OCI-LY7 (cell line): ENCODE data around the gene RNASE3. TPM values are rescaled to one million over a fixed set of nuclear protein-coding genes. Genes with fewer than 3 reads are reported as not detected.

Experiments used
- BruUV-seq: library from RNA; stranded (reverse); fragments of 400-500 nt; replicated peaks from 2 replicates; lab custom pipeline; 2021; lab: Mats Ljungman, UMichigan
- CTCF ChIA-PET: fragments of 300-600 bp; sonication (Branson Sonifier 250); formaldehyde crosslinking; loops from one replicate; lab custom pipeline; 2022; ENCODE audit warnings: antibody characterized with exemption; ENCODE audit not compliant: unreplicated experiment; lab: Charles Lee
- POLR2A ChIA-PET: fragments of 300-600 bp; sonication (Branson Sonifier 250); formaldehyde crosslinking; loops from one replicate; lab custom pipeline; 2022; ENCODE audit warnings: antibody characterized with exemption; lab: Charles Lee
- DNase-seq: peaks from one replicate; pipeline ENCODE4 v3.0.0-alpha.2; 2015; ENCODE audit warnings: low spot score
- H2AFZ ChIP-seq: fragments of 200-600 bp; sonication (generic), shearing (Covaris generic); 2 replicates; pipeline ENCODE4 v1.6.1; 2014; ENCODE audit warnings: mild to moderate bottlenecking, antibody characterized with exemption, low read length, moderate library complexity
- H3K27ac ChIP-seq: fragments of 200-600 bp; sonication (generic); 2 replicates; pipeline ENCODE4 v1.5.1; 2014; ENCODE audit warnings: mixed run types, low read depth, mild to moderate bottlenecking, moderate library complexity, low read length, inconsistent platforms; ENCODE audit not compliant: poor library complexity, severe bottlenecking
- H3K36me3 ChIP-seq: fragments of 200-600 bp; sonication (generic); 2 replicates; pipeline ENCODE4 v1.6.1; 2014; ENCODE audit warnings: mild to moderate bottlenecking, antibody characterized with exemption, low read length, moderate library complexity, mixed read lengths; ENCODE audit not compliant: insufficient read depth
- H3K4me1 ChIP-seq: fragments of 200-600 bp; sonication (generic); 2 replicates; pipeline ENCODE4 v1.5.1; 2014; ENCODE audit warnings: mild to moderate bottlenecking, low read length; ENCODE audit not compliant: insufficient read depth, poor library complexity, severe bottlenecking
- H3K4me2 ChIP-seq: fragments of 200-600 bp; sonication (generic); 2 replicates; pipeline ENCODE4 v1.6.1; 2014; ENCODE audit warnings: mild to moderate bottlenecking, low read length
- H3K4me3 ChIP-seq: fragments of 200-600 bp; sonication (generic); 2 replicates; pipeline ENCODE4 v1.5.1; 2014; ENCODE audit warnings: mild to moderate bottlenecking, low read depth, low read length; ENCODE audit not compliant: poor library complexity, severe bottlenecking
- H3K79me2 ChIP-seq: fragments of 200-600 bp; sonication (generic); 2 replicates; pipeline ENCODE4 v1.6.1; 2016; ENCODE audit warnings: low read depth, mild to moderate bottlenecking, low read length, moderate library complexity, mixed read lengths; ENCODE audit not compliant: insufficient read depth
- H3K9me2 ChIP-seq: fragments of 200-600 bp; sonication (generic); 2 replicates; pipeline ENCODE4 v1.6.1; 2016; ENCODE audit warnings: mild to moderate bottlenecking, low read length, mixed read lengths; ENCODE audit not compliant: insufficient read depth
- H3K9me3 ChIP-seq: fragments of 200-600 bp; sonication (generic); 2 replicates; pipeline ENCODE4 v1.6.1; 2014; ENCODE audit warnings: mild to moderate bottlenecking, mixed run types, low read length, mixed read lengths
- H4K20me1 ChIP-seq: fragments of 200-600 bp; sonication (generic); 2 replicates; pipeline ENCODE4 v1.6.1; 2014; ENCODE audit warnings: mild to moderate bottlenecking, antibody characterized with exemption, low read length, moderate library complexity, mixed read lengths; ENCODE audit not compliant: insufficient read depth
- CTCF ChIP-seq: fragments of 200-600 bp; sonication (generic); conservative IDR thresholded peaks from 2 replicates; pipeline ENCODE4 v1.5.1; 2014; ENCODE audit warnings: mild to moderate bottlenecking, antibody characterized with exemption, low read length, moderate library complexity, mixed read lengths
- EZH2phosphoT487 ChIP-seq: fragments of 200-600 bp; sonication (generic); IDR thresholded peaks from 2 replicates; pipeline ENCODE4 v1.6.1; 2018; ENCODE audit warnings: low read depth, borderline replicate concordance, mild to moderate bottlenecking, mixed run types, antibody characterized with exemption, low read length, moderate library complexity, mixed read lengths
- intact Hi-C: fragments of 100-400 bp; cut with micrococcal nuclease; formaldehyde crosslinking; loops from one replicate; pipeline ENCODE4 v1.10.0; 2022; ENCODE audit not compliant: unreplicated experiment
- total RNA-seq, 2 experiments: library from RNA; depleted of rRNA in 1 of 2; stranded (reverse); fragments of >200 nt in 1 of 2; shearing (Covaris generic) in 1 of 2; gene quantifications; 2 replicates each; pipeline ENCODE4 v1.2.3, GENCODE V29; 2014 to 2022

Gene RNASE3
- total RNA-seq, 2 experiments from 2014 or later, result not detected

DNA sequence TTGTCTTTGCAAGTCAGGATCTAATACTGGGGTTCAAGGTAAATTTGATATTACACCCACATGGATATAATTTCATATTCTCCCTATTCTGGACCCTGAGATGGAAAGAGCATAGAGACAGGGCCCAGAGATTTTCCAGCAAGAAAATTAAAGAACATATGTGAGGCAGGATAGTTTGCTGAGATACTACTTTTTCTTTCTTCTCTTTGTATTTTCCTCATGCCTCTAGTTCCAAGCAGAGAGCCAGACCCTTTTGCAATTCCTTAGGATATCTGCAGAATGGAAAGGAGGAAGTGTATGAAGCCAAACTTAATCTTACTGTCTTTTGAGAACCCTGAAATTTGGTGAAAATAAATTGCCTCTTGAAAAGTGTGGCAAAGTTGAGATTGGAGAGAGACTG is 34.0 kb upstream of the RNASE3 start:
- no peaks in the 10 kb centered on the region for H4K20me1 ChIP-seq
- ChIA-PET POLR2A (no interaction called here), CTCF (interaction anchor here (0.6 kb wide), 1 partner anchor 114 kb away, joined by 7 read pairs; no protein-coding TSS in a partner anchor)
- H3K4me2 ChIP-seq, result no peak overlapping the region
- no peaks in the 10 kb centered on the region for H3K4me1 ChIP-seq
- H3K36me3 ChIP-seq, result no peaks in the 10 kb centered on the region
- no peak overlapping the region for H3K4me3 ChIP-seq
- intact Hi-C loops, result loop anchor here (1.0 kb wide), 2 partner anchors 114 to 247 kb away; no protein-coding TSS in a partner anchor
- H3K79me2 ChIP-seq, result no peaks in the 10 kb centered on the region
- H3K27ac ChIP-seq, result no peak overlapping the region
- DNase-seq, result no peak
- H2AFZ ChIP-seq, result no peak overlapping the region
- no peaks in the 10 kb centered on the region for H3K9me3 ChIP-seq
- no peaks in the 10 kb centered on the region for H3K9me2 ChIP-seq
- no peak for TF ChIP-seq CTCF
- TF ChIP-seq EZH2phosphoT487, result no peak
- BruUV-seq, result no TSS peak

DNA sequence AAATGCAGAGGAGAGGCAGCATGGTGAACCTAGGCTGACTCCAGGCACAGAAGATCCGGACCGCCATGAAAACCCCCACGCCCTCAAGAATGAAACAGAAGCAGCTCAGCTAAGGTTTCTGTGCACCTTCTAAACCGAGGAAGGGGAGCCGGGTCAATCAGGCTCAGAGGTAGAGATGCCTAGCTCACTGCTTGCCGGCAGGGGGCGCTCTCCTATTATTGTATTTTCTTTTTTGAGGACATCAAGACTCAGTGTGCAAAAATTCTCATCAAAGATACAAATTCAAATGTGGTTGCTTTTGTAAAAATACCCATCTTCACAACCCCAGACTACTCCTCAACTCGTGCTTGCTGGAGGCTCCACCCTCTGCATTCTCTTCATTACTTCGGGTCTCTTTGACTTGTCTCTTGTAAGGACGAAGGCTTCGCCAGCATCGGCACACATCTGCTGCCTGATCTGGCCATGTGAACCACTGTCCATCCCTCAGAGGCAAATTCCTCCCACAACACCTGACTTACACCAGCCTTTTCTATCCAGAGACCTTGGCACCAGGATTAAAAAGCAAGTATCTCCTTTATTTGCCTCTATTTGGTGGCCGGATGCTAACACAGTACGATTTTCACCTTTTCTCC is 33.4 kb upstream of the RNASE3 start:
- POLR2A ChIA-PET, result no interaction called here
- BruUV-seq, result no TSS peak
- H3K4me1 ChIP-seq, result no peaks in the 10 kb centered on the region
- H3K9me3 ChIP-seq, result no peaks in the 10 kb centered on the region
- no peaks in the 10 kb centered on the region for H3K36me3 ChIP-seq
- intact Hi-C loops, result loop anchor here (1.0 kb wide), 2 partner anchors 114 to 247 kb away; no protein-coding TSS in a partner anchor
- no peak overlapping the region for H3K4me3 ChIP-seq
- no peak overlapping the region for H3K4me2 ChIP-seq
- no peaks in the 10 kb centered on the region for H3K79me2 ChIP-seq
- peak; percentile 73 for DNase-seq
- TF ChIP-seq CTCF (peak; percentile 95), EZH2phosphoT487 (no peak)
- CTCF ChIA-PET, result interaction anchor here (0.6 kb wide), 1 partner anchor 113 kb away, joined by 7 read pairs; no protein-coding TSS in a partner anchor
- H3K27ac ChIP-seq, result no peak overlapping the region
- H3K9me2 ChIP-seq, result no peaks in the 10 kb centered on the region
- H4K20me1 ChIP-seq, result no peaks in the 10 kb centered on the region
- H2AFZ ChIP-seq, result no peak overlapping the region

GRCh38 chr14:20866194-20866593 is 25.0 kb upstream of the RNASE3 start:
- H2AFZ ChIP-seq, result no peak overlapping the region
- H3K9me3 ChIP-seq, result no peaks in the 10 kb centered on the region
- H3K79me2 ChIP-seq, result no peaks in the 10 kb centered on the region
- H3K9me2 ChIP-seq, result no peaks in the 10 kb centered on the region
- H3K27ac ChIP-seq, result no peak overlapping the region
- BruUV-seq, result no TSS peak
- CTCF ChIA-PET, result no interaction called here
- no peak overlapping the region for H3K4me2 ChIP-seq
- DNase-seq, result no peak
- no peaks in the 10 kb centered on the region for H4K20me1 ChIP-seq
- no peaks in the 10 kb centered on the region for H3K4me1 ChIP-seq
- POLR2A ChIA-PET, result no interaction called here
- no peak overlapping the region for H3K4me3 ChIP-seq
- no peaks in the 10 kb centered on the region for H3K36me3 ChIP-seq
- intact Hi-C loops, result no loop called here
- TF ChIP-seq EZH2phosphoT487 (no peak), CTCF (no peak)
